HG02588 (cell line): Measurements from ENCODE around the gene SRD5A1.

ENCODE experiments used
- ATAC-seq: cut with Tn5 transposase; IDR thresholded peaks from one replicate; pipeline ENCODE4 v1.9.1; 2021; ENCODE audit warnings: mild to moderate bottlenecking, moderate library complexity; ENCODE audit not compliant: unreplicated experiment

SRD5A1 gene

DNA sequence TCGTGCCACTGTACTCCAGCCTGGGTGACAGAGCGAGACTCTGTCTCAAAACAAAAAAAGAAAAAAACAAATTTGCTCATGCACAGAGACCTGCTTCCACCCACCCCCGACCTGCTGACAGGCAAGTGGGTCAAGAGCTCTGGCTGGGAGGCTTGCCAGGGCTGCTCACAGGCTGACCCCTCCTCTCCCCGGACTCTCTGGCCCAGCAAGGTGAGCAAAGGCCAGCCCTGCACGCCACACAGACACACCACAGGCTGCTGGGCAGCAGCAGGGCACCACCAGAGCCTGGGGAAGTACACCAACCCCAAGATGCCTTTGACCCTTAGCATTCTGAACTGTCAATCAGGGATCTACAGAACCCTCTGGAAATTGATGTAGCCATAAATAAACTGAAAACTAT, 29.6 kb upstream of the SRD5A1 start:
- no peak for ATAC-seq

GRCh38 chr5:6604341-6604740, 28.9 kb upstream of the SRD5A1 start:
- ATAC-seq: no peak

DNA sequence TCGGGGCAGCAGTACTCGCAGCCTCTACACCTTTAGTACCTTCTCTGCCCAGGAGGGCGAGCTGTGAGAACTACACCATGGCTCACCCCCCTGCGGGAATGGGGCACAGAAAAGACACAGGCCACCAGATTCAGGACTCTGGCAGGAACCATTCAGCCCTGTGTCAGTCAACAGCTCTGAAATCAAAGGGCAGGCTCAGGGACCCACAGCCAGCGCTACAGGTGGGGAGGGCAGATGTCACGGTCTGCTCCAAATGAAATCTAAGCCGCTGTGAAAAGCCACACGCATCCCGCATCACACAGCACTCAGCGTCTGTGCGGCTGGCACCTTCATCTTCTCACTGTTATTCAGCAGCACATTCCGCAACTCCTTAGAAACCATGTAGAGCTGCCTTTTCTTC, 28.3 kb upstream of the SRD5A1 start:
- ATAC-seq: no peak

GRCh38 chr5:6606884-6607558, 26.2 kb upstream of the SRD5A1 start:
- no peak for ATAC-seq

DNA sequence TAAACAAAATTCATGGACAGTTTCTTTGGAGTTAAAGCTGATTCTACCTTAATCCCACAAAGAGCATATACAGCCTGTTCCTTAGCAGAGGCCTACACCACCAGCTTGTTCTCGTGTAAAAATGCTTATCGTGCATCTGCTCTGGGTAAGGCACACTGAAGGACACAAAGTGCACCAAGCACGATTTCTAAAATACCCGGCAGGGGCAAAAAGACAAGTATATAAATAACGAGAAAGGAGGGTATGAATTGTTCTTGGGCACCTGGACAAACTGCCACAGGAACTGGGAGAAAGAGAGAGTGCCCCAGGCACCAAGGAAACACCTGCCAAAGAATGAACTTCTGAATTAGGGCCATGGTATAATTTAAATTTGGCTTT, 25.7 kb upstream of the SRD5A1 start:
- no peak for ATAC-seq

DNA sequence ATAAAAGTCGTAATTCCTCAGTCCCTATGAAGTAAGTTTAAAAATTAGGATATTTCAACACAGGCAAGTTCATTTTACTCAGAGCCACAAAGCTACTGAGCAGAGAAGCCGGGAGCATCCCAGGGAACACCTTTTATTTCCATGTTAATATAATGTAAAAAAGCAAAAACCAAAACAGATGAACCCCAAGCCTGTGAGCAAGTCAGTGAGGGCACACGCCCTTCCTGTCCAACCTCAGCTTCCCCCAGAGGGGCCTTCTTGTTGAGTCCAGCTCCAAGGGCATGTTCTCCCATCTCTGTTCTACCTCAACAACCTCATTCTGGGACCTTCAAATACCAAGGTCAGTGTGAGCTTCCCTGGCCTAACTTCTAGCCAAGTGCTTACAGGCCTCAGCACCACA, 25.2 kb upstream of the SRD5A1 start:
- ATAC-seq: no peak

DNA sequence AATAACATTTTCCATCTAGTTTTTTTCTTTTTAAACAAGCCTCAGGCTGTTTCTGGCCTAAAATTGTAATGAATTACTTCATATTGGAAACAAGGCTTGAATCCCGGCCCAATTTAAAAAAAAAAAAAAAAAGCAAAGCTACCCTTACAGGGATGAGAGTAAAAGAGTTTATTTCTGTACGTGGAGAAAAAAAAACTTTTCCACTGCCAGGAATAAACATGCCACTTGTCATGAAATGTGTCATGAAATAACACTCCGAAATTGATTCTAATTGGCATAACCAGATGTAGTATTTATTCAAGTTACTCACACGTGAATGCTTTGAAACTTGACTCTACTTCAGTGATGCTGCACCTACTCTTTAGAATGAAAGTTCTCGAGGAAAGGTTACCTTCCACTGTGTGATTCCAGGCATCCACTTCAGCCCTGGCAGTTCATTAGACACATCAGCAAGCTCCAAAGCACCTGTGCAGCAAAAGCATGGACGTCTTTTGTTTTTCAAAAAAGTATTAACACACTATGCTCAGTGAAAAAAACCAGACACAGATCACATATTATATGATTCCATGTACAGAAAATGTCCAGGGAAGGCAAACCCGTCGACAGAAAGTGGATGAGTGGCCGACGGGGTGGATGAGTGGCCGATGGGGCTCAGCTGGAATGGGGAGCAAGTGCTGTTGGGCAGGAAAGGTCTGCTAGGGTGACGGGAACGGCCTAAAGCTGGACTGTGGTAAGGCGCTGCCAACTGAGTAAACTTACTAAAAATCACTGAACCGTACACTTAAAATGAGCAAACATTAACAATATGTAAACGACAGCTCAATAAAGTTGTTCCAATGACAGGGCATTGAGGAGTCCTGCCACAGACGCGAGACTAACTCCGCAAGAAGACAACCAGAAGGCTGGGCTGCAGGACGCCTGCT, 21.6 kb upstream of the SRD5A1 start:
- no peak for ATAC-seq

GRCh38 chr5:6615034-6615815, 18.0 kb upstream of the SRD5A1 start:
- ATAC-seq: no peak

DNA sequence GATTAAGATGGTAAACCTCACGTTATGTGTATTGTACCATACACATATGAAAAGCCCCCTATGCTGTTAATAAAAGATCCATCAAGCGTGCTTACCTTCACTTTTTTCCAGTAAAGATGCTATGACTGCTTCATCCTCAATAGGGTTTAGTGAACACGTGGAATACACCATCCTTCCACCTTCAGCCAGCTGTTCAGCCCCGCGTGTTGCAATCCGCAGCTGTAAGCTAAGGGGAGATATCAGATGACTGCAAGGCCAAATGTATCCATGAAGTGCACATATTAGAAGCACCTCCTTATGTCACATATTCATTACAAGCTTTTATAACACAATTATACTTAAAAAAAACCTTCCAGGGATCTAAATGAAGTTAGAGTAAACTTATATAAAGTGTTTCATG, 16.6 kb upstream of the SRD5A1 start:
- ATAC-seq: no peak

- ATAC-seq: no peak
Observed at GRCh38 chr5:6623228-6623627, 10.0 kb upstream of the SRD5A1 start.

- ATAC-seq: no peak
Observed at GRCh38 chr5:6623941-6624340, 9.3 kb upstream of the SRD5A1 start.

DNA sequence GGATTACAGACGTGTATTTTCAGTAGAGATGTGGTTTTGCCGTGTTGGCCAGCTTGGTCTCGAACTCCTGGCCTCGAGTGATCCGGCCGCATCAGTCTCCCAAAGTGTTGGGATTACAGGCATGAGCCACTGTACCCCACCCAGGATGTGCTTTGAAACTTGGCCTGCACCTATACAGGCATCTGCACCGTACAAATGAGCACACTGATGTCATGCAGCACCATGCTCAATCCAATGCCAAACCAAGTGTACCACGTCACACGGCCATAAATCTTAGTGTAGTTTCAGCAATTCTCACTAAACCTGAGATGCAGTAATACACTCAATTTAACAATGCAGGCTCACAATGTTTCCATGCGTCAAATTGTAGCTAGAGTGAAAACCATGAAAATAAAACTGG, 6.7 kb upstream of the SRD5A1 start:
- no peak for ATAC-seq

- ATAC-seq: no peak
Observed at GRCh38 chr5:6631441-6631840, 1.8 kb upstream of the SRD5A1 start.

DNA sequence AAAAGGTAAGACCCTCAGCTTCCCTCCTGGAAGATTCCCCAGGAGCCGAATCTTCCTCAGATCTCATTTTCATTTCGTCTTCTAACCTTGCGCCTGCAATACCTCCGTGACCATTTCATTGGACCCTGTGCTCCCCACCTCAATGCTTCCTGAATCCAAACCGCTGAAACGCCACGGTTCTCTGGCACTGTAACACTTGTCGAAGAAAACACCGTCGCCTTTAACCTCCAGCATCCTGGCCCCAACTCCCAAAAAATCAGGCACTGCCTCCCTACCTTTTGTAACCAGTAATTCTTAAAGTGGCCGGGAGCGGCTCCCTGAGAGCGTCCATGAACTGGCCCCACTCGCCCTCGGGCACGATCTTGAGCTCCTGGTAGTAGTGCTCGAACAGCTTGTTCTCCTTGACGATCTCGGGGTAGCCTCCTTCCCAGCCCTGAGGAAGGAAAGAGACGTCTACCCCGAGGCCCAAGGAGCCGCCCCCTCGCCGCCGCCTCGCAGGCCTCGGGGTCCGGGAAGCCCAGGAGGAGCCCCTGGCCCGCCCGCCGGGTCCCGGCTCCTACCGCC, 834 bp upstream of the SRD5A1 start:
- peak; percentile 26 for ATAC-seq

DNA sequence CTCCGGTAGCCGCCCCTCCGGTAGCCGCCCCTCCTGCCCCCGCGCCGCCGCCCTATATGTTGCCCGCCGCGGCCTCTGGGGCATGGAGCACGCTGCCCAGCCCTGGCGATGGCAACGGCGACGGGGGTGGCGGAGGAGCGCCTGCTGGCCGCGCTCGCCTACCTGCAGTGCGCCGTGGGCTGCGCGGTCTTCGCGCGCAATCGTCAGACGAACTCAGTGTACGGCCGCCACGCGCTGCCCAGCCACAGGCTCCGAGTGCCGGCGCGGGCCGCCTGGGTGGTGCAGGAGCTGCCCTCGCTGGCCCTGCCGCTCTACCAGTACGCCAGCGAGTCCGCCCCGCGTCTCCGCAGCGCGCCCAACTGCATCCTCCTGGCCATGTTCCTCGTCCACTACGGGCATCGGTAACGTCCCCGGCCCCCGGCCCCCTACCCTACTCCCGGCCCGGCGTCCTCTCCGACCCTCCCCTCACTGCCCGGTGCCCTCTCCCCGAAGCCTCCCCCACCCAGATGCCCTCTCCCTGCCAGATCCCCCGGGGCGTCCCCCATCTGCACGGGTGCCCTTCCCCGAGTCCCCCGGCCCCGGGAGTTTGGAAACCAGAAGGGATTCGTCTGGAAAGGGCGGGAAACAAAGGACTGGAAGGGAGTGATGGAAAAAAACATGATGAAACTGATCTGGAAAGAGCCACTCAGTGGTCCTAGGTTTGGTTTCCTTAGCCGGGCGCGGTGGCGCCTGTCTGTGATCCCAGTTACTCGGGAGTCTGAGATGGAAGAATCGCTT, 417 bp downstream of the SRD5A1 start:
- ATAC-seq: peak; percentile 51

GRCh38 chr5:6634306-6634705, 1.1 kb downstream of the SRD5A1 start:
- ATAC-seq: no peak

DNA sequence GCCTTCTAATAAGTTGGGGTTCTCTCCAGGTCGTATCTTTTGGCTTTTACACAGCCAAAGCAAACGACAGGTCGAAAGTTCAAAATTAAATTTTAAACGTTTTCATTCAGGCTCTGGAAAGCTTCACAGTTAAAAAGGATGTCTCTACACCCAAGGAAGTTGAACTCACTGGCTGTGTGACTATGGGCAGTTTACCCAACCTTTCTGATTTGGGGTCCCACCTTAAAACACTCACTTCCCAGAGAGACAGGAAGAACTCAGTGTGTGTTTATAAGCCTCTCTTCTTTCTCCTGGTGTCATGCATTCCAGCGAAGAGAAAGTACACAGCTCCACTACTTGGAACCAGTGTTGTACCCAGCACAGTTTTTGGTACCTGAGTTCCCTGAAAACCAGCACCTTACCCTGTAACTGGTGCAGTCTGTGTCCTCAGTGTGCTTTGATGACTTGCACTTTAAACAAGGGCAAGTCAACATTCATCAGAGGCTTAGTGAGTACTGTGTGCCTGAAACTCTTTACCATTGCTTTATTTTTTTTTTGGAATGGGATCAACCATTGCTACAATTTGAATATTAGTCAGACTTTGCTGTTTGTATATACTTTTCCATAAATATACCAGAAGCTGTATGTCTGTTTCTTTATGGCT, 1.7 kb downstream of the SRD5A1 start:
- ATAC-seq: no peak

DNA sequence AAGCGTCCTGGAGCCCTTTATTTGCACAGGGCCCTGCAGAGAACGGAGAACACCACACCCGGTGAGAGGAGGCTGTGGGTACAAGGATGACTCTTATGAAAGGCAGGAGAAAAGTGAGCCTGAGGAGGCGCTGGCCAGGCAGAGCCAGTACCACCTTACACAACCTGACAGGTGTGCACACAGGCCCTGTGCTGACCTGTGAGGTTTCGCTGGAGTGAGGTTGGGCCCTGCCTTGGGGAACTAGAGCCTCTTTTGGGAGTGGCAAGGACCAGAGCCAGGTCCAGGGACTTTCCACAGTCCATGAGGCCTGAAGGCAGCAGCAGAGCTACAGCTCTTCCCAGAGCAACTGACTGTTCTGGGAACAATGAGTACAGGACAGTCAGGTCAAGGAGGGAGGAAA, 3.1 kb downstream of the SRD5A1 start:
- ATAC-seq: no peak

DNA sequence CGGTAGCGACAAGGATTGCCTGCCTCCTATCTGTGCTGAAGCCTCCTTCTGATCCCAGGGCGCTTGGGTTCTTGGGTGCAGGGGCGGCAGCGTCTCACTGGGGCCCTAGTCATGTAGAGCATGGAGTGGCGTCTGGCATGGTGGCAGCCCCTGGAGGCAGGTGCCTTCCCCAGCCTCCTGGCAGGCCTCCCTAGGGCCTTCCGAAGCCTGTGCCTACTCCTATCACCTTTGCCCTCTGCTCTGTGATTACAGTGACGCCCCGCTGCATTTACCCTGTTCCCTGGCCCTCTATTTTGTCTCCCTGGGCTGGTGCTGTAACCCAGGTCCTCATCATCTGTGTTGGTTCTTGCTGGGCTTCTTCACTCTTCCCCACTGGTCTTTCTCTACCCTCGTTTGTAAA, 3.8 kb downstream of the SRD5A1 start:
- ATAC-seq: no peak

GRCh38 chr5:6637590-6637989, 4.3 kb downstream of the SRD5A1 start:
- no peak for ATAC-seq
